Measurements from ENCODE around the gene CACNA2D4.
A peak's percentile ranks its signal among the peaks of the same experiment; 100 is the strongest.
"Not testable (repeated sequence)": the region's sequence is repeated elsewhere in the genome, so short reads cannot be mapped to it uniquely, and the experiment has no call there.

CACNA2D4 gene

GRCh38 chr12:1832801-1833595, 85.5 kb downstream of the CACNA2D4 start:
- DNase-seq (ENCODE audit: low spot score), result no peak

DNA sequence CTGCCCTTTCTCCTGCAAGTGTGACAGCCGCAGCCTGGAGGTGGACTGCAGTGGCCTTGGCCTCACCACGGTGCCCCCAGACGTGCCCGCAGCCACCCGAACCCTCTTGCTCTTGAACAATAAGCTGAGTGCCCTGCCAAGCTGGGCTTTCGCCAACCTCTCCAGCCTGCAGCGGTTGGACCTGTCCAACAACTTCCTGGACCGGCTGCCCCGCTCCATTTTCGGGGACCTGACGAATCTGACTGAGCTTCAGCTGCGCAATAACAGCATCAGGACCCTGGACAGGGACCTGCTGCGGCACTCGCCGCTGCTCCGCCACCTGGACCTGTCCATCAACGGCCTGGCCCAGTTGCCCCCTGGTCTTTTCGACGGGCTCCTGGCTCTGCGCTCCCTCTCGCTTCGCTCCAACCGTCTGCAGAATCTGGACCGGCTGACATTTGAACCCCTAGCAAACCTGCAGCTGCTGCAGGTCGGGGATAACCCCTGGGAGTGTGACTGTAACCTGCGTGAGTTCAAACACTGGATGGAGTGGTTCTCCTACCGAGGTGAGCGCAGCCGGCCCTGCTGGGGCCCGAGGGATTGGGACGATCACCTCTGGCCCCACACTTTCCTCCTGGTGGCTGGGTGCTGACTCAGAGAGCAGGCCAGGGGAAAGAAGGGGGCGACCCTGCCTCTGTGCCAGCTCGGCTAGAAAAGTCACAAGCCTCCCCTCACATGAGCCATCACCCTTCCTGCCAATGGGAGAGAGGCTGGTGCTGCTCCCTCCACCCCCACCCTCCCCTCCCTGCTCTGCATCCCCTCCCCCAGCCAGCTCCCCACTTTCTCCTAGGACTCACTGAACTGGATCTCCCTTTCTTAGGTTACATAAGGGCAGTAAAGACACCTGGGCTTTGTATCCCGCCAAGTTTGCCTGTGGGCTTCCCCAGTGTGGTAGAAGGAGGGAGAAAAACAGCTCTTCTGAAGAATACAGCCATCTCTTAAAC, 87.2 kb downstream of the CACNA2D4 start:
- DNase-seq (ENCODE audit: low spot score), result peak; percentile 92

DNA sequence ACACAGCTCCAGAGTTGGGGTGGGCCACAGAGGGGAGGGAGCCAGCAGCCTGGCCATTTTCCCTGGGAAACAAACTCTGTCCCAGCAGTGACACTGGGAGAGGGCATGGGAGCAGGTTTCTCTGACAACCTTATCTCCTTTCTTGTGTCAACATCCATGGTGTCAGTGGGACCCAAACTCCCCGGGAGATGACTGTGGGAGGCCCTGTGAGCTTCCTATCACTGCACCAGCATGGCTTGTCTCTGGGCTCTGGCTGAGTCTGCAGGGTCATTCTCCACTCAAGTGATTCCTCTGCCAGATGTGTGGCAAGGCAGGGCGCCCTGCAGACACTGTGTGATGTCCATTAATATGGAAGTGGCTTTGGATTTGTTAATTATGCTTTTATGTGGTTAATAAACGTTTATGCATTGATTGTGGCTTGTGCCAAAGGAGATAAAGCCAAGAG, 88.0 kb downstream of the CACNA2D4 start:
- DNase-seq (ENCODE audit: low spot score), result no peak

DNA sequence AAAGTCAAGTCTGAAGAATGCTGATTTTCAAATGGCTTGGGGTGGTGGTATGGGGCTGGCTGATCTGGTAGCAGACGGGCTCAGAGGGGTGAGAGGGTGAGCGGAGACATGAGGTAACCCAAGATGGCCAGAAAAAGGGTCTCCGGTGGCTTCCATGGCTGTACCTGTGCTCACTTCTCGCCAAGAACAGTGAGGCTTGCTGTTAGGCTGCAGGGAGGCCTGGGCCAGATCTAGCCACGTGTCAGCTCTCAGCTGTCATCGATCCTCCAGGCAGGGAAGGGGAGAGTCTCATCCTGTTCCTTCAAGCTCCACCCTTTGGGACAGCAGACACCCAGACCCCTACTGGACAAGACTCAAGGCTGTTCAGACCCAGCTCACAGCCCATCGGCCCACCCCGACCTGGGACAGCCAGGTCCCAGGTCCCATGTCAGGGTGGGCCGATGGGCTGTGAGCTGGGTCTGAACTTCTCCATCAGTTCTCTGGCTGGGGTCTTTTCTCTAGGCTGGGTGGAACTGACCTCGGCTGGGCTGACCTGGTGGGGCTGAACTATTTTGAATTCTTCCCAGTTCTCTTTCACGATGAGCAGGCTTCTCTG, 89.0 kb downstream of the CACNA2D4 start:
- no peak for DNase-seq (ENCODE audit: low spot score)

DNA sequence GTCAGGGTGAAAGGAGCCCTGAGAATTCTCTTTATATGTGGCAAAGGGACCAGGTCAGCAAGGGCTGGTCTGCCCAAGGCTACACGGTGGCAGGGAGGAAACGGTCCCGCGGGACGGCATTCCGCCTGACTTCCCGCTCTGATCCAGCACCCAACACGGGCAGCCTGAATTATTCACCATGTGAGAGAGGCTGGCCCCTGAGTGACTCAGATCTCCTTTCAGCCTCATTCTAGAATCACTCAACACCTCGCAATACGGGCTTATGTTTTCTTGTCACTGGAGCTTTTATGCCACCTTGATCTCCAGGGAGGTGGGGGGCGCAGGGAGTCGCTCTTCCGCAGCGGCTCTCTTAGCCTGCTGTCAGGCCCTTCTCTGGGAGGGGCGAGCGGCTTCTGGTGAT, 89.6 kb downstream of the CACNA2D4 start:
- no peak for DNase-seq (ENCODE audit: low spot score)

GRCh38 chr12:1827826-1828805, 90.3 kb downstream of the CACNA2D4 start:
- no peak for DNase-seq (ENCODE audit: low spot score)

GRCh38 chr12:1826867-1827705, 91.4 kb downstream of the CACNA2D4 start:
- no peak for DNase-seq (ENCODE audit: low spot score)

- no peak for DNase-seq (ENCODE audit: low spot score)
Observed at GRCh38 chr12:1826401-1826800, 92.1 kb downstream of the CACNA2D4 start.

DNA sequence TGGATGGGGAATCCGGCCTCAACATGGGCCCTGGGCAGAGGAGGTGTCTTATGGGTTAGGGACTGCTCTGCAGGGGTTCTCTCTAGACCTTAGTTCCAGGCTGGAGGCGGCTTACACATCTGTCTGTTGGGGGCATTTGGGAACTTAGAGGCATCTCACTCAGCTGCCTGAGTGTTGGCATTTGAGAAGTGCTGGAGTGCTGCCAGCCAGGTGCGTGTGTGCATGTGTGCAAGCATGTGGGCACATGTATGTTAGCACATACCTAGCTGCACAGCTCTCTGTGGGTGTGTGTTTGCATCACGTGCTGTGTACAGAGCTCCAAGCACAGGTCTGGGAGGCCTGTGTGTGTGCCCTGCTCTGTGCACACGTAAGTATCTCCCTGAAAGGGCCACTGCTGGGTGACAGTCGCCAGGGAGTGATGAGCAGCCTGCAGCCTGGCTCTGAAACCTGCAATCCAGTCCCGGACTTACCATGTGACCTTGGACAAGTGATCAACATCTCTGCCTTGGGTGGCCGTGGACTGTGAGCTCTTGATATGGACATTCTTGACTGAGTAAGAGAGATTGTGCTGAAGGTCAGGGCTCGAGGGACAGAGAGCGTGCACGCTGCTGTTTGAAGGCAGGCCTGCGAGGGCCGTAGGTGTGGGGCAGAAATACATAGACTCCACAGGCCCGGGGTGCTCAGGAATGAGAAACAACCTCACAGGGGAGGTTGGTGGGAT, 92.9 kb downstream of the CACNA2D4 start:
- DNase-seq (ENCODE audit: low spot score), result no peak

DNA sequence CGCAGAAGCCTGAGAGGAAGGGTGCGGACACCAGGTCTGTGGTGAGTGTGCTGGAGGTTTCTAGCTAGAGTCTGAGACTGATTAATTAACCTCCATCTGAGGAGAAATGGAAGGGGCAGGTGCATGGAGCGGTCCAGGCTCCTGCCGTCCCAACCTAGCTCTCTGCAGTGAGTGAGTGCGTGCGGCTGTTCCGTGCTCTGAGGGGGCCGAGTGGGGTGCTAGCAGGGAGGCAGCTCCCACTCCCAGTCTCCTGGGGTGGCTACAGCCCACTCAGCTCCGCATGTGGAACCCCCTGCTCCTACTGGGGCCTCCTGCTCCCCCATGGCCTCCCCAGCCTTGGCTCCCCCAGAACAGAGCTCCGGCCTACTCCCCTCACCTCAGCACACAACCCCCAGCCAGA, 95.2 kb downstream of the CACNA2D4 start:
- DNase-seq (ENCODE audit: low spot score), result no peak

GRCh38 chr12:1822699-1823098, 95.8 kb downstream of the CACNA2D4 start:
- DNase-seq (ENCODE audit: low spot score), result no peak

DNA sequence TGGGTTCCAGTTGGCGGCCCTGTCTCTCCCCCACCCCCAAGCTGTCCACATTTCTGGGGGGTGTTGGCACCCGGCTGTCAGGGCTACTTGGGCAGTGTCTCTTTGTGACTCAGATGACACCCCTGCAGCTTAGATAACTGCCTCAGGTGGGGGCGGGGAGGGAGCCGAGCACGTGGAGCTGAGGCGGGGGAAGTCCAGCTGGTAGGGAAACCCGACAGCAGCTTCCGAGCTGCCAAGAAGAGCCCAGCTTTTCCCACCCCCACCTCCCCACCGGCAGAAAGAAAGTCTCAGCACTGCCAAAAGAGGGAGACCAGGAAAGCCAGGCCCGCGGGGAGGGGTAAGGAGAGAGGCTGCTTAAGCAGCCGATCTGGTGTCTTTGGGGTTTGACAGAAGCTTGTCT, 96.6 kb downstream of the CACNA2D4 start:
- DNase-seq (ENCODE audit: low spot score), result no peak

DNA sequence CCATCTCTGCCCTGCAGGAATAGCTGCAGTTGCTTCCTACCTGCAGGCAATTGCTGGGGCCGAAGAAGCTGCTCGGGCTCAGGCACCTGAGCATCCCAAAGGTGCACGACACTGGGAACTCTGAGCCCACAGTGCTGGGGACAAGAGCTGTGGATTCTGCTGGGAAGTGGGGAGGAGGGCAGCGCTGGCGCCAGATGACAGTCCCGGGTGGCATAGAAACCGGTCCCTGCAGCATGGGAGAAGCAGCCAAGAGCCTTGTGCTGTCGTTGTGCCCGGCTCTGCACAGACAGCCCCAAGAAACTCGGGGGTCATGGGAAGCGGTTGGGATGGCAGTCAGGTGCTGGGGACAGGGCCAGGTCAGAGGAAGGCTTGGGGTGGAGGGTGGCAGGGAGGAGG, 97.6 kb downstream of the CACNA2D4 start:
- DNase-seq (ENCODE audit: low spot score), result no peak

GRCh38 chr12:1820191-1820895, 98.1 kb downstream of the CACNA2D4 start, which contains the start of gene LRTM2:
Gene LRTM2, plus strand, starts transcription at chr12:1820565. Its CDS starts 7,584 bp downstream, at chr12:1828149.
- DNase-seq (ENCODE audit: low spot score), result no peak

- DNase-seq (ENCODE audit: low spot score), result no peak
Observed at GRCh38 chr12:1819571-1819970, 98.9 kb downstream of the CACNA2D4 start.

DNA sequence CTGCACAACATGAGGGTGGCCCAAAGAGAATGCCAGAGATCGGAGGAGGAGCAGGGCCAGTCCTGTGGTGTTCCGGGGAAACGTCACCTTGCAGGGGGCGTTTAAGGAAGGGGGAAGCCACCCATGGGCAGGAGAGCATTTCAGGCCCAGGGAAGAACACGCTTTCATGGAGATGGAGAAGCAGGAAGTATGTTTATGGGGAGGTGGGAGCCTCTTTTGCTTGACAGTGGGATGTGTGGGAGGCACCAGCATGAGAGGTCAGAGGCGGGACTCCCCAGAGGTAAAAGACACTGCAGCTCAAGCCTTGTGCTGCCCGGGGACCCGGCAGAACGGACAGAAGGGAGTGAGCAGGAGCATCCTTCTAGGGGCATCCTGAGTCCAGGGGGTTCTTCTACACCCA, 99.4 kb downstream of the CACNA2D4 start:
- DNase-seq (ENCODE audit: low spot score), result no peak

DNA sequence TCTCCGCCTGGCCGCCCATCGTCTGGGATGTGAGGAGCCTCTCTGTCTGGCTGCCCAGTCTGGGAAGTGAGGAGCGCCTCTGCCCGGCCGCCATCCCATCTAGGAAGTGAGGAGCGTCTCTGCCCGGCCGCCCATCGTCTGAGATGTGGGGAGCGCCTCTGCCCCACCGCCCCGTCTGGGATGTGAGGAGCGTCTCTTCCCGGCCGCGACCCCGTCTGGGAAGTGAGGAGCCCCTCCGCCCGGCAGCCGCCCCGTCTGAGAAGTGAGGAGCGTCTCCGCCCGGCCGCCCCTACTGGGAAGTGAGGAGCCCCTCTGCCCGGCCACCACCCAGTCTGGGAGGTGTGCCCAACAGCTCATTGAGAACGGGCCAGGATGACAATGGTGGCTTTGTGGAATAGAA, 100.5 kb downstream of the CACNA2D4 start:
- DNase-seq (ENCODE audit: low spot score), result not testable (repeated sequence)

DNA sequence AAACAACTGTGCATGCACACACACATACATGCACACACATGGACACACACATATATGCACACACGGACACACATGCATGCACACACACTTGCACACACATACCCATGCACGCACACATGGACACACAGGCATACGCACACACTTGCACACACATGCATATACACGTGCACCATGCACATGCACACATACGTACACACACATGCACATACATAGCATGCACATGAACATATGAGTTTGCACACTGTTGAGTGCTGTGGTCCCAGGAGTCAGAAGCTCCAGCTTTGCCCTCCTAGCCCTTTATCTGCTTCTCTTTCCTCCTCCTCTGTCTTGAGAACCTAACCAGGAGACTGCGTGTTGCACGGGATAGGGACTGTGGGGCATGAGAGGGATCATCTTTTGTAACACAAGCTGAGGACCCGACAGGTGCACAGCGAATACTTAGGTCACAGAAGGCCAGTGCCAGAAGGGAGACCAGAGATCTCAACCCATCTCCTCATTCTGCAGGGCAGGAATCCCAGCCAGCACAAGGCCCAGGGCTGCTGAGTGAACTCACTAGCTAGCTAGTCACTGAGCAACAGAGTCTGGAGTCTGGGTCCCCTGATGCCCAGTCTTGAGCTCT, 101.6 kb downstream of the CACNA2D4 start:
- no peak for DNase-seq (ENCODE audit: low spot score)

Data from ecto neural progenitor cell (in vitro differentiated cells).